CD4-positive, alpha-beta T cell (primary cell): Measurements from ENCODE around the gene ZNF697. TPM values are rescaled to one million over a fixed set of nuclear protein-coding genes. Genes with fewer than 3 reads are reported as not detected.
"Not testable (repeated sequence)": the region's sequence is repeated elsewhere in the genome, so short reads cannot be mapped to it uniquely, and the experiment has no call there.

Source experiments
- ATAC-seq: fragments of 200-7000 bp; cut with Tn5 transposase; one replicate; pipeline ENCODE4 v1.10.0; 2022; ENCODE audit warnings: mild to moderate bottlenecking; ENCODE audit not compliant: poor library complexity
- CTCF ChIA-PET: fragments of 350-600 bp; sonication (Branson Sonifier 250); formaldehyde crosslinking; loops from one replicate; lab custom pipeline; 2021; ENCODE audit warnings: antibody characterized with exemption, inconsistent platforms; lab: Charles Lee
- POLR2A ChIA-PET: fragments of 350-600 bp; sonication (Branson Sonifier 250); formaldehyde crosslinking; loops from one replicate; lab custom pipeline; 2021; ENCODE audit warnings: antibody characterized with exemption, inconsistent platforms; lab: Charles Lee
- DNase-seq, 14 experiments: peaks; one replicate each; pipeline ENCODE4 v3.0.0-alpha.2; 2013 to 2020; ENCODE audit warnings: mixed read lengths in 2 of 14
- H3K27ac ChIP-seq, 2 donors: one replicate each; pipeline versions ENCODE4 v1.5.1 to v1.7.0; 2013; ENCODE audit warnings: low read length in 2 of 2, low read depth in 1 of 2, mild to moderate bottlenecking in 1 of 2
- H3K27me3 ChIP-seq, 2 experiments: 1 replicate in 1 of 2; 2 replicates in 1 of 2; pipeline versions ENCODE4 v1.6.1 to v1.7.0; 2013; ENCODE audit warnings: low read length in 2 of 2, control low read depth in 1 of 2, mild to moderate bottlenecking in 1 of 2, moderate library complexity in 1 of 2; ENCODE audit not compliant: insufficient read depth in 2 of 2, control insufficient read depth in 1 of 2
- H3K36me3 ChIP-seq: one replicate; pipeline ENCODE4 v1.6.1; 2013; ENCODE audit warnings: low read length, control low read depth; ENCODE audit not compliant: insufficient read depth
- H3K4me1 ChIP-seq: one replicate; pipeline ENCODE4 v1.6.1; 2013; ENCODE audit warnings: low read length, control low read depth; ENCODE audit not compliant: insufficient read depth
- H3K4me3 ChIP-seq: one replicate; pipeline ENCODE4 v1.5.1; 2013; ENCODE audit warnings: mild to moderate bottlenecking, low read length, moderate library complexity
- H3K9me3 ChIP-seq, 2 experiments: 1 replicate in 1 of 2; 2 replicates in 1 of 2; pipeline versions ENCODE4 v1.6.1 to v1.7.0; 2013; ENCODE audit warnings: low read length in 2 of 2, mild to moderate bottlenecking in 2 of 2, control low read depth in 1 of 2, moderate library complexity in 1 of 2; ENCODE audit not compliant: control insufficient read depth in 1 of 2, insufficient read depth in 1 of 2
- H3K27ac Mint-ChIP-seq: one replicate; pipeline ENCODE4 v1.8.0; 2020; ENCODE audit warnings: mixed read lengths
- H3K27me3 Mint-ChIP-seq: one replicate; pipeline ENCODE4 v1.8.0; 2021; ENCODE audit warnings: mixed read lengths
- H3K36me3 Mint-ChIP-seq: one replicate; pipeline ENCODE4 v1.8.0; 2021; ENCODE audit warnings: low read depth, mixed read lengths
- H3K4me1 Mint-ChIP-seq: one replicate; pipeline ENCODE4 v1.8.0; 2021; ENCODE audit warnings: low read depth, mixed read lengths
- H3K4me3 Mint-ChIP-seq: one replicate; pipeline ENCODE4 v1.8.0; 2020; ENCODE audit warnings: mild to moderate bottlenecking, mixed read lengths
- H3K9me3 Mint-ChIP-seq: one replicate; pipeline ENCODE4 v1.8.0; 2020; ENCODE audit warnings: mixed read lengths
- intact Hi-C, 2 experiments: fragments of 100-400 bp; cut with DNase I in 1 of 2; cut with micrococcal nuclease in 1 of 2; formaldehyde crosslinking; loops; one replicate each; pipeline versions ENCODE4 v1.15.1 to v1.9.0; 2023 to 2025; cut with DNase I, micrococcal nuclease
- total RNA-seq, 174 experiments: library from RNA in 2 of 174; stranded (reverse) in 2 of 174; gene quantifications; one replicate each; pipeline ENCODE4 v1.2.3 and lab custom pipeline; 2021 to 2026
- TF ChIP-seq, protein P1 (sequence below): fragments of 200-600 bp; IDR thresholded peaks from one replicate; pipeline ENCODE4 v1.8.0; 2022; ENCODE audit warnings: antibody characterized with exemption, mild to moderate bottlenecking

The ZNF697 gene
- total RNA-seq, 2 experiments from 2014 or later = 0.05 to 0.06 TPM

- H3K4me1 Mint-ChIP-seq, CTCF ChIA-PET: not testable (repeated sequence)
- peaks cover 43% of the 10 kb centered on the region for H3K27me3 Mint-ChIP-seq
These were observed 45.3 kb downstream of the ZNF697 start for GRCh38 chr1:119602789-119603188.

DNA sequence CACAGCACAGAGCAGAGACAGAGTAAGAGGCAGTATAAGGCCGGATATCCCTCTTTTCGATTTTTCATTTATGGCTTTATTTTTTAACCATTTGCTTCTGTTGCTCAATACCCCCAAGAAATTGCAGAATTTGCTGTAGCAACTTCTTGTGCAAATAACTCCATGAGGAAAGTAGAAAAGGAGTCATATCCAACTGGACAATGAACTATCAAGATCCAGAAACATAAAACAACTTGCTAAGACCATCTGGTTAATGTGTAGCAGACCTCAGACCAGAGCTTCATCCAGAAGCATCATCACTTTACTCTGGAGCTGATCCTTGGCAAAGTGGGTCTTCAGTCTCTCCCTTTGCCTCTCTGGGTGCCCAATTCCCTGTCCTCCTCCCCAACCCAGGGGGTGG is 45.9 kb downstream of the ZNF697 start:
- intact Hi-C loops = no loop called here
- H3K9me3 ChIP-seq = no peaks in the 10 kb centered on the region
- H3K27ac Mint-ChIP-seq = no peak overlapping the region
- H3K9me3 Mint-ChIP-seq = no peaks in the 10 kb centered on the region
- no peaks in the 10 kb centered on the region for H3K27me3 ChIP-seq
- H3K27ac ChIP-seq = no peak overlapping the region
- DNase-seq = no peak
- TF ChIP-seq, protein P1, sequence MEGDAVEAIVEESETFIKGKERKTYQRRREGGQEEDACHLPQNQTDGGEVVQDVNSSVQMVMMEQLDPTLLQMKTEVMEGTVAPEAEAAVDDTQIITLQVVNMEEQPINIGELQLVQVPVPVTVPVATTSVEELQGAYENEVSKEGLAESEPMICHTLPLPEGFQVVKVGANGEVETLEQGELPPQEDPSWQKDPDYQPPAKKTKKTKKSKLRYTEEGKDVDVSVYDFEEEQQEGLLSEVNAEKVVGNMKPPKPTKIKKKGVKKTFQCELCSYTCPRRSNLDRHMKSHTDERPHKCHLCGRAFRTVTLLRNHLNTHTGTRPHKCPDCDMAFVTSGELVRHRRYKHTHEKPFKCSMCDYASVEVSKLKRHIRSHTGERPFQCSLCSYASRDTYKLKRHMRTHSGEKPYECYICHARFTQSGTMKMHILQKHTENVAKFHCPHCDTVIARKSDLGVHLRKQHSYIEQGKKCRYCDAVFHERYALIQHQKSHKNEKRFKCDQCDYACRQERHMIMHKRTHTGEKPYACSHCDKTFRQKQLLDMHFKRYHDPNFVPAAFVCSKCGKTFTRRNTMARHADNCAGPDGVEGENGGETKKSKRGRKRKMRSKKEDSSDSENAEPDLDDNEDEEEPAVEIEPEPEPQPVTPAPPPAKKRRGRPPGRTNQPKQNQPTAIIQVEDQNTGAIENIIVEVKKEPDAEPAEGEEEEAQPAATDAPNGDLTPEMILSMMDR = no peak
- H3K27me3 Mint-ChIP-seq = peaks cover 43% of the 10 kb centered on the region
- no peak overlapping the region for H3K4me3 Mint-ChIP-seq
- no peaks in the 10 kb centered on the region for H3K4me1 Mint-ChIP-seq
- no peaks in the 10 kb centered on the region for H3K4me1 ChIP-seq
- no peak for ATAC-seq
- no peaks in the 10 kb centered on the region for H3K36me3 ChIP-seq
- ChIA-PET CTCF (no interaction called here), POLR2A (no interaction called here)
- H3K4me3 ChIP-seq = no peak overlapping the region
- H3K36me3 Mint-ChIP-seq = no peaks in the 10 kb centered on the region

More at GRCh38 chr1:119602789-119603188, 45.3 kb downstream of the ZNF697 start:
- H3K36me3 ChIP-seq, H3K4me3 ChIP-seq, POLR2A ChIA-PET, H3K9me3 Mint-ChIP-seq, H3K27me3 ChIP-seq, H3K27ac Mint-ChIP-seq, H3K4me1 ChIP-seq, ATAC-seq, H3K27ac ChIP-seq, H3K36me3 Mint-ChIP-seq, H3K9me3 ChIP-seq, DNase-seq, H3K4me3 Mint-ChIP-seq, intact Hi-C loops: not testable (repeated sequence)

DNA sequence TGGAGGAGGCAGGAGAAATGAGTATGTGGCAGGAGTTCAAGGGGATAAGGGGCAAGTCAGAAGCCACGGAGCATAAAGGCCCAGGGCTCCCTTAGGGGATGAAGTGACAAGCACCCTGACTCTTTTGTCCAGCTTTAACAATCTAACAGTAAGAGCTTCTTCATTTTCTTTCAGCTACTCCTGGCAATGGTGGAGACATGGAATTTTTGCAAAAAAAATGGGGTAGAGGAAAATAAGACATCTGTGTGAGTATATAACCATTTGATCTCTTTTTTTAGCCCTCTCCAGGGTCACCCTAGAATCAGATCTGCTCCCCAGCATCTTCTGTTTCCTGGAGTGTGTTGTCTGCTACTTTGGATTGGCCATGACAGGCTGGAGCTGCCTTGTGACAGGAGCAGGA is 47.1 kb downstream of the ZNF697 start:
- no peak overlapping the region for H3K4me3 Mint-ChIP-seq
- intact Hi-C loops = no loop called here
- ChIA-PET POLR2A (no interaction called here), CTCF (no interaction called here)
- Histone ChIP-seq H3K4me1 (no peaks in the 10 kb centered on the region), H3K36me3 (no peaks in the 10 kb centered on the region), H3K27ac (no peak overlapping the region), H3K27me3 (no peaks in the 10 kb centered on the region), H3K9me3 (no peaks in the 10 kb centered on the region), H3K4me3 (no peak overlapping the region)
- no peaks in the 10 kb centered on the region for H3K9me3 Mint-ChIP-seq
- H3K27ac Mint-ChIP-seq = no peak overlapping the region
- no peaks in the 10 kb centered on the region for H3K4me1 Mint-ChIP-seq
- ATAC-seq = no peak
- H3K27me3 Mint-ChIP-seq = peaks cover 32% of the 10 kb centered on the region
- H3K36me3 Mint-ChIP-seq = no peaks in the 10 kb centered on the region
- TF ChIP-seq, protein P1 = no peak
- DNase-seq = no peak

DNA sequence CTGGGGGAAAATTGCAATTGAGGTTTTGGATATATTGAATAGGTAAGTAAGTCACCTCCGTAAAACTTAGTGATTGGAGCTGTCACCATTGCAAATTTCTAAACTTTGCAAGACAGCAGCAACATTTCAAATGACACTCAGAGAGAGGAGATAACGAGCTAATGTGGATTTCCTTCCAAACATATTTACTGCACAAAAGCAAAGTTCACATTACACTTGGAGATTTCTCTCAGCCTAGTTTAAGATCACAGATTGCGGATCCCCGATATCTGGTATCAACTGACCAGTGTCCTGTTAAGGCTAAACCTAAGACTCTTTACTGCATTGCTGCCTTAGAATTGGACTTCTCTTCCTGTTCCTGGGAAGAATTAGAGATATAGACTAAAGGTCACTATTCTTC is 47.5 kb downstream of the ZNF697 start:
- Histone ChIP-seq H3K27ac (no peak overlapping the region), H3K27me3 (no peaks in the 10 kb centered on the region), H3K4me3 (no peak overlapping the region), H3K9me3 (no peaks in the 10 kb centered on the region), H3K4me1 (no peaks in the 10 kb centered on the region), H3K36me3 (no peaks in the 10 kb centered on the region)
- Mint-ChIP-seq H3K4me1 (no peaks in the 10 kb centered on the region), H3K9me3 (no peaks in the 10 kb centered on the region), H3K27me3 (peaks cover 28% of the 10 kb centered on the region), H3K36me3 (no peaks in the 10 kb centered on the region), H3K4me3 (no peak overlapping the region), H3K27ac (no peak overlapping the region)
- ATAC-seq = no peak
- ChIA-PET CTCF (no interaction called here), POLR2A (no interaction called here)
- no peak for DNase-seq
- intact Hi-C loops = no loop called here
- TF ChIP-seq, protein P1 = no peak
